Subcutaneous abdominal adipose tissue (tissue), 5 donors: ENCODE data around the gene PCCA.

Experiments used
- H3K27ac ChIP-seq: one replicate; pipeline ENCODE4 v1.7.0; 2013; ENCODE audit warnings: low read depth, mild to moderate bottlenecking, inconsistent platforms, low read length, moderate library complexity
- H3K27me3 ChIP-seq, 5 donors: one replicate each; pipeline ENCODE4 v1.7.0; 2013; ENCODE audit warnings: low read length in 5 of 5, inconsistent platforms in 1 of 5; ENCODE audit not compliant: control insufficient read depth in 5 of 5, insufficient read depth in 4 of 5
- H3K36me3 ChIP-seq, 5 donors: one replicate each; pipeline ENCODE4 v1.7.0; 2013; ENCODE audit warnings: low read length in 5 of 5; ENCODE audit not compliant: control insufficient read depth in 5 of 5, insufficient read depth in 5 of 5
- H3K4me1 ChIP-seq, 5 donors: one replicate each; pipeline ENCODE4 v1.7.0; 2013; ENCODE audit warnings: low read length in 5 of 5, mild to moderate bottlenecking in 3 of 5, moderate library complexity in 1 of 5; ENCODE audit not compliant: control insufficient read depth in 5 of 5, insufficient read depth in 5 of 5
- H3K4me3 ChIP-seq, 5 donors: one replicate each; pipeline ENCODE4 v1.7.0; 2013; ENCODE audit warnings: low read length in 5 of 5, low read depth in 1 of 5
- H3K9ac ChIP-seq, 5 donors: one replicate each; pipeline ENCODE4 v1.7.0; 2013; ENCODE audit warnings: low read length in 5 of 5, mild to moderate bottlenecking in 4 of 5, moderate library complexity in 3 of 5
- H3K9me3 ChIP-seq, 5 donors: one replicate each; pipeline ENCODE4 v1.7.0; 2013; ENCODE audit warnings: low read length in 5 of 5; ENCODE audit not compliant: control insufficient read depth in 5 of 5
- donor health status: healthy.
- donor health status: healthy.
- donor health status: healthy.
- donor health status: healthy.
- donor health status: healthy.

Gene PCCA

DNA sequence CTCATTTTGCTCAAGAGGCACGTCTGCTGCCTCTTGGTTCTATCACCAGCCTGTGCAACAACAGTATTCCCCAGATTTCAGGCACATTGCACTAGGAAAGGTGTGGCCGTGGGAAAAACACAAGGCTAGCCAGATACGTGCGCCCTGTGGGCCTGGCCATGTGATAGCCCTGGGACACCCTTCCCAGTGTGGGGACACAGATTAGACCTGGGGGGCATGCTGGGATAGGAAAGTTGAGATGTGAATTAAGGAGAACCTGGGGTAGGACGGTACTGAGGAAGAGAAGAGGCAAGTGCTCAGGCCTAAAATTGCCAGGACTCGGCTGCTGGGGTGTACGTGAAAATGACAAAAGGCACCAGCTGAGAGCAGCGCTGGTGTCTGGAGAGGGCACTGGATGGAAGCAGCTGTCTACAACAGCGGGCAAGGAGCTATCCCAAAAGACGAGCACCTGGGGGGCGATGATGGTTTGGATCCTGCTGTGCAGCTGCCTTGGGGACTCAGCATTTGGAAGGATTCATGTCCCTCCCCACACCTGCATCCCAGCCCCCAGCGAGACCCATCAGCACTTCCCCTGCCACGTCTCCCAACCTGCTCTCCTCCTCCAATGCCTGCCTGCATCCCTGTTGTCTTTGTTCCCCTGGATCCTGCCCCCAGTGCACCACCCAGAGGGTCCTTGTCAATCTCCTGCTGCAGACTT lies 445.4 kb downstream of the PCCA start:
- H3K36me3 ChIP-seq: peaks cover 6 to 34% (median 18%) of the 10 kb centered on the region in 5 donors
- no peaks in the 10 kb centered on the region for H3K27me3 ChIP-seq
- H3K27ac ChIP-seq: no peak overlapping the region
- no peak overlapping the region for H3K9ac ChIP-seq
- no peaks in the 10 kb centered on the region for H3K9me3 ChIP-seq
- H3K4me1 ChIP-seq: peaks cover 2 to 15% (median 9%) of the 10 kb centered on the region in 5 donors
- no peak overlapping the region for H3K4me3 ChIP-seq

DNA sequence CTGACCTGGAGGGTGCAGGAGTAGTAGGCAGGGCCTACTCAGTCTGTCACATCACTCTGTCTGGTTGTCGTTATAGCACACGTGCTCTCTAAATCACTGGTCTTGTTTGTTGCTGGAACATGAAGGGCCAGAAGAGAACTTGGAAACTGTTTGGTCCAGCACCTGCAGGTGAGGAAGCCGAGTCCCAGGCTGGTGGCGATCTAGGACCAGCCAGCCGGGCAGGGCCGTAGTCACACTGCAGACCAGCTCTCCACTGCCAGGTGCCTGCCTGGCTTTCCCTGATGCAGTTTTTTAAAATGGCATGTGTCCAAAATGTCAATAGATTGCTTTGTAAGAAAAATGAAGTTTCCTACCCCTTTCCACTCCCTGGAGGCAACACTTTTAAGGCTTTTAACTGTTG lies 446.0 kb downstream of the PCCA start:
- peaks cover 2 to 15% (median 9%) of the 10 kb centered on the region in 5 donors for H3K4me1 ChIP-seq
- no peak overlapping the region for H3K9ac ChIP-seq
- no peak overlapping the region for H3K4me3 ChIP-seq
- H3K9me3 ChIP-seq: no peaks in the 10 kb centered on the region
- no peaks in the 10 kb centered on the region for H3K27me3 ChIP-seq
- peaks cover 6 to 28% (median 13%) of the 10 kb centered on the region in 5 donors for H3K36me3 ChIP-seq
- H3K27ac ChIP-seq: no peak overlapping the region

- H3K27ac ChIP-seq: no peak overlapping the region
- peaks cover 2 to 12% (median 9%) of the 10 kb centered on the region in 5 donors for H3K4me1 ChIP-seq
- no peak overlapping the region for H3K9ac ChIP-seq
- no peak overlapping the region for H3K4me3 ChIP-seq
- H3K9me3 ChIP-seq: no peaks in the 10 kb centered on the region
- H3K36me3 ChIP-seq: peaks cover 3 to 25% (median 13%) of the 10 kb centered on the region in 5 donors
- no peaks in the 10 kb centered on the region for H3K27me3 ChIP-seq
Observed at GRCh38 chr13:100535426-100536135, 446.7 kb downstream of the PCCA start.

DNA sequence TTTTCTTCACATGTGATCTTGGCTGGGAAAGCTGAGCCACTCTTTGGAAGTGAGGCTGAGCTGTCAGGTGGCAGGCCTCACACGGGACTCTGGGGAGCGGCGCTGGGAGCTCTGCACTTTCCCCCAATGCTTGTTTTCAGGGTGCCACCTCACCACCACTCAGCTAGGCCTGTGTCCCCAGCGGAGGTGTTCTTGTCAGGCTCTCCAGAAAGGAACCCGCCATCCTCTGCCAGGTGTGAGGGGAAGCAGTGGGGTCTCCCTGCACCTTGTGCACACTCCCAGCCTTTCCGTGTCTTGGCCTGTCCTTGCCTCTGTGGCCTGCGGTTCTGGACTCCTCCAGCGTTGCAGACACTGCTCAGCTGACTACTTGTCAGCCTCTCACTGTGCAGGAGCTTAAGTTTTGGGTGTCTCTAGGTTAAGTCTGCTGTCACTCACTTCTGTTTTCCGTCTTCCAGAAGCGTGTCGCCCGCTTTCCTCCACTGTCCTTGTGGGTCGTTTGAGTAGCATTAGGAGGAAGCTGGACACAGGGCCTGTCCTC lies 447.8 kb downstream of the PCCA start:
- Histone ChIP-seq H3K27me3 (no peaks in the 10 kb centered on the region), H3K36me3 (peaks cover under 1 to 17% (median 11%) of the 10 kb centered on the region in 5 donors), H3K27ac (no peak overlapping the region), H3K9ac (no peak overlapping the region), H3K9me3 (no peaks in the 10 kb centered on the region), H3K4me3 (no peak overlapping the region), H3K4me1 (peaks cover 2 to 11% (median 9%) of the 10 kb centered on the region in 5 donors)

GRCh38 chr13:100537486-100537885 lies 448.6 kb downstream of the PCCA start:
- Histone ChIP-seq H3K27ac (no peak overlapping the region), H3K4me3 (no peak overlapping the region), H3K36me3 (peaks cover 0 to 11% (median 5%) of the 10 kb centered on the region in 5 donors), H3K9me3 (no peaks in the 10 kb centered on the region), H3K4me1 (peaks cover 2 to 11% (median 9%) of the 10 kb centered on the region in 5 donors), H3K9ac (no peak overlapping the region), H3K27me3 (no peaks in the 10 kb centered on the region)

DNA sequence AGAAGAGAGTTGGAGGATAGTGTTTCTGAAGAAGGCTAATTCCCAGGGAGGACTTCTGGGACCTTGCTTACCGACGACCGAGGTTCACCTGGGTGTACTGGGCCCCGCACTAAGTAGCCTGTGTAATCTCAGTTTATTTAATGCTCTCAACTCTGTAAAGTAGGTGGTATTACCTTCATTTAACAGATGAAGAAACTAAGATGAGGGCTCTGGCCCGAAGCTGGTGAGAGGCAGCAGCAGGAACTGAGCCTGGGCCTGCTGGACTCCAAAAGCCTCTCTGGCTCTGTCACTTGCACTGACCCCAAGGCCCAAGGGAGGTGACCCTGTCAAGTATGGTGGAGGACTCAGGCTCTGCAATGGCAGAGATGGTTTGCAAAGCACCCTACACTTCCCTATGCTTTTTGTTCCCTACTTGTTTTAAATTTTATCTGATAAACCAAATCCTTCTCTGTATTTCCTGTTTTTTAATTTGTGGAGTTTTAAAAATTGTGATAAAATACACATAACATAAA lies 449.1 kb downstream of the PCCA start:
- Histone ChIP-seq H3K27me3 (no peaks in the 10 kb centered on the region), H3K9me3 (no peaks in the 10 kb centered on the region), H3K9ac (no peak overlapping the region), H3K27ac (no peak overlapping the region), H3K4me3 (no peak overlapping the region), H3K36me3 (peaks cover 0 to 6% (median 4%) of the 10 kb centered on the region in 5 donors), H3K4me1 (peaks cover 2 to 11% (median 9%) of the 10 kb centered on the region in 5 donors)

- Histone ChIP-seq H3K36me3 (peaks cover 0 to 4% (median 0%) of the 10 kb centered on the region in 5 donors), H3K4me1 (peaks cover 2 to 13% (median 5%) of the 10 kb centered on the region in 5 donors), H3K9ac (no peak overlapping the region), H3K9me3 (no peaks in the 10 kb centered on the region), H3K4me3 (no peak overlapping the region), H3K27ac (no peak overlapping the region), H3K27me3 (no peaks in the 10 kb centered on the region)
Observed at GRCh38 chr13:100540621-100541020, 451.7 kb downstream of the PCCA start.

DNA sequence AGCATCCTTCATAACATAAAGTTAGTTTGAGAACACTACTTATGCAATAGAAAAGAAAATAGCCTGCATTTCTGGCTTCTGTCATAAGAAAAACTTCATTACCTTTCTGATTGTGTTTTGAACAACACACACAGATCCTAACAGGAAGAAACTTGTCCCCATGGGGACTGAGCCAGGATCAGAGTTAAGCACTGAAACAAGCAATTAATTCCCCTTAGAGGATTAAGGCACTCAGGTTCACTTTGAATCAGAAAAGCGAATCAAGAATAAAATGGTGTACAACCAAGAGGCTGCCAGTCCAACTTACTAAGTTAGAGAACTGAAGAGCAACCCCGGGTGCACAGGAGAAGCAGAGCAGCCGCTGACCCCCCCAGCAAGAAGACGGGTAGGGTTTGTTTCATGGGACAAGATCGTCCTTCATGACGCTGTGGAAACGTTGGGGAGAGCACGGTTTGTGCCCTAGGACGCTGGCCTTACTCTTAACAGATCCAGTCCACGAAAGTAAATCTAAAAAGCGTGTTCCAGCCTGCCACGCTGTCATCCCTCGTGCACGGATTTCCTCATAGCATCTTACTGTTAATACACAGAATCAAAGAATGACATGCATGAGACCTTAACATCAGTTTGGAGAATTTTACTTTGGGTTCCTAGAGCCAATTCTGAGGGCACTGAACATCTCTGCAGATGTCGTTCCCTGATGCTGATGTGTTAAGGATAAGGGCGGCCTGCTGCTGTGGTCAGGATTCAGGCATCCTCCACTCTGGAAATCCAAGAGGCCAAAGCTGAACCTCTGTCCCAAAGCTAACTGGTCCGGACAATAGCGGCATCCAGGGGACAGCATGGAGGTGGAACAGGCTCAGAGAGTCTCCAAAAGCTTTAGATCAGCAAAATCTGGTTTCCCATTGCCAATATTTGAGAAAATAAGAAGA lies 453.3 kb downstream of the PCCA start:
- H3K4me3 ChIP-seq: no peak overlapping the region
- peaks cover 0 to 11% (median 2%) of the 10 kb centered on the region in 5 donors for H3K4me1 ChIP-seq
- H3K9ac ChIP-seq: no peak overlapping the region
- H3K9me3 ChIP-seq: no peaks in the 10 kb centered on the region
- H3K36me3 ChIP-seq: no peaks in the 10 kb centered on the region
- no peak overlapping the region for H3K27ac ChIP-seq
- H3K27me3 ChIP-seq: no peaks in the 10 kb centered on the region

DNA sequence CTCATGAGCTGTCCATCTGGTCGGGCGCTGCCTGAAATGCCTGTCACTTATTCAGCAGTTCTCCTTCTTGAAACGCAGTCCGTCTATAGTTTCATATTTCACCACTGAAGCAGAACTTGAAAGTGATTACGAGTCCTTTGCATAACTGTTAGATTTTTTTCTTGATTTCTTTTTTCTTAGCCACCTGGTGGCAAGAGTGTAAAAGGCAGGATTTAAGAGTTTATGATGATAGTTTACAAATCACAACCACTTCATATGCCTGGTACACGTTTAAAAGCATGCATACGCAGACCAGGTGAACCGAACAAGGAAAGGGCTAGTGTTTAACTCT lies 453.9 kb downstream of the PCCA start:
- no peak overlapping the region for H3K27ac ChIP-seq

More for the DNA sequence above, 453.9 kb downstream of the PCCA start:
- Histone ChIP-seq H3K4me1 (peaks cover 2 to 11% (median 6%) of the 10 kb centered on the region in 5 donors), H3K9ac (no peak overlapping the region), H3K9me3 (no peaks in the 10 kb centered on the region), H3K36me3 (no peaks in the 10 kb centered on the region), H3K4me3 (no peak overlapping the region), H3K27me3 (no peaks in the 10 kb centered on the region)
